Natural killer cell treated with Interleukin-12 subunit alpha and Interleukin-12 subunit beta and Interleukin-15 and Interleukin-18, amount 100 ng/mL, for 72 hours (primary cell): ENCODE measurements around the gene CREBL2. TPM values are rescaled to one million over a fixed set of nuclear protein-coding genes. Genes with fewer than 3 reads are reported as not detected.
"Not testable (repeated sequence)": the region's sequence is repeated elsewhere in the genome, so short reads cannot be mapped to it uniquely, and the experiment has no call there.

Source experiments
- ATAC-seq, 2 donors: fragments of 150-1000 bp; cut with Tn5 transposase in 1 of 2; sonication (Bioruptor Pico), chemical (Tn5 transposase) in 1 of 2; 2 replicates each; pipeline ENCODE4 v1.10.0; 2021
- DNase-seq: peaks from one replicate; pipeline ENCODE4 v3.0.0; 2022; ENCODE audit warnings: low spot score
- H3K27ac Mint-ChIP-seq, 2 donors: 1 replicate in 1 of 2; 2 replicates in 1 of 2; pipeline ENCODE4 v1.8.0; 2022; ENCODE audit warnings: mixed read lengths in 2 of 2, mild to moderate bottlenecking in 1 of 2, moderate library complexity in 1 of 2
- H3K27me3 Mint-ChIP-seq, 2 donors: 1 replicate in 1 of 2; 2 replicates in 1 of 2; pipeline ENCODE4 v1.8.0; 2022; ENCODE audit warnings: mixed read lengths in 2 of 2
- H3K36me3 Mint-ChIP-seq: one replicate; pipeline ENCODE4 v1.8.0; 2022; ENCODE audit warnings: mixed read lengths
- H3K4me1 Mint-ChIP-seq, 2 donors: 1 replicate in 1 of 2; 2 replicates in 1 of 2; pipeline ENCODE4 v1.8.0; 2022; ENCODE audit warnings: low read depth in 2 of 2, mixed read lengths in 2 of 2, mild to moderate bottlenecking in 1 of 2
- H3K4me3 Mint-ChIP-seq: one replicate; pipeline ENCODE4 v1.8.0; 2022; ENCODE audit warnings: mixed read lengths
- H3K9me3 Mint-ChIP-seq: 2 replicates; pipeline ENCODE4 v1.8.0; 2022; ENCODE audit warnings: mixed read lengths
- total RNA-seq, 2 donors: library from RNA; stranded (reverse); gene quantifications; one replicate each; pipeline ENCODE4 v1.2.3, GENCODE V29; 2022

Gene CREBL2
- total RNA-seq, 2 donors from 2014 or later = 15.5 to 15.9 TPM

DNA sequence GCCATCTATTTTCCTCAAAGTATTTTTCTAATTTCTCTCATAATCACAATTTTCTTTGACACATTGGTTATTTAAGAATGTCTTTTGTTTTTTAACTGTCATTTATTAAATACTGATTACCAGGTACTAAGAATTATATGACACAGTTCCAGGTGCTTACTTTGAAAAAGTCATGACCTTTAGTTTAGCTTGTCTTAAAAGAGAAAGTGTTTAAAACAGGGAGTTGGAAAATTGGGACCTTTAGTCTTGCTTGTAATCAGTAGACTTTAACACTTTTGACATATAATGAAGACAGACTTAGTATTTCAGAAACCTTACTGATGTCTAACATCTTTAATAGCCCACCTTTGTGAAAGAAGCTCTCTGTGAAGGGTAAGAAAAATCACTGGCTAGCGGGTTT lies 19.2 kb downstream of the CREBL2 start:
- Mint-ChIP-seq H3K9me3 (no peaks in the 10 kb centered on the region), H3K4me3 (no peak overlapping the region), H3K36me3 (peaks cover 4% of the 10 kb centered on the region), H3K4me1 (peaks cover 19 to 31% of the 10 kb centered on the region in 2 donors), H3K27me3 (no peaks in the 10 kb centered on the region), H3K27ac (no peak overlapping the region)
- ATAC-seq (no peak), DNase-seq (no peak)

DNA sequence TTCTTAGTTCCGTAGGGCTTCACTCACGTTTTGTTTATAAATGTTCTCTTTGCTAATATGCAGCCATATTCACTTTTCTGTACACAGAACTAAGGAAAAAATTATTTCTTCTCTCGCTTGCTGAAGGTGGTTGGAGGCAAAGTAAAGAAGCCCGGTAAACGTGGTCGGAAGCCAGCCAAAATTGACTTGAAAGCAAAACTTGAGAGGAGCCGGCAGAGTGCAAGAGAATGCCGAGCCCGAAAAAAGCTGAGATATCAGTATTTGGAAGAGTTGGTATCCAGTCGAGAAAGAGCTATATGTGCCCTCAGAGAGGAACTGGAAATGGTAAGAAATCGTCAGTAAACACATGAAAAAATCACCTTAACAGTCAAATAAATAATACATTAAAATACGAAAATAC lies 24.0 kb downstream of the CREBL2 start:
- H3K27me3 Mint-ChIP-seq = no peaks in the 10 kb centered on the region
- peaks cover 22% of the 10 kb centered on the region for H3K36me3 Mint-ChIP-seq
- no peak overlapping the region for H3K27ac Mint-ChIP-seq

GRCh38 chr12:12636641-12637040 lies 25.0 kb downstream of the CREBL2 start:
- DNase-seq (no peak), ATAC-seq (peak in 1 of 2 donors; percentile 71)
- Mint-ChIP-seq H3K36me3 (peaks cover 25% of the 10 kb centered on the region), H3K4me3 (no peak overlapping the region), H3K9me3 (no peaks in the 10 kb centered on the region), H3K4me1 (peaks cover 4 to 5% of the 10 kb centered on the region in 2 donors), H3K27me3 (no peaks in the 10 kb centered on the region), H3K27ac (peak overlapping the region; percentile 26)

More for the DNA sequence above, 24.0 kb downstream of the CREBL2 start:
- no peak for ATAC-seq
- no peak for DNase-seq
- Mint-ChIP-seq H3K4me3 (no peak overlapping the region), H3K9me3 (no peaks in the 10 kb centered on the region), H3K4me1 (peaks cover 4 to 10% of the 10 kb centered on the region in 2 donors)

GRCh38 chr12:12639995-12640394 lies 28.3 kb downstream of the CREBL2 start:
- H3K4me3 Mint-ChIP-seq, H3K9me3 Mint-ChIP-seq, DNase-seq, H3K27me3 Mint-ChIP-seq, H3K27ac Mint-ChIP-seq, H3K4me1 Mint-ChIP-seq, ATAC-seq: not testable (repeated sequence)
- H3K36me3 Mint-ChIP-seq = peaks cover 29% of the 10 kb centered on the region

DNA sequence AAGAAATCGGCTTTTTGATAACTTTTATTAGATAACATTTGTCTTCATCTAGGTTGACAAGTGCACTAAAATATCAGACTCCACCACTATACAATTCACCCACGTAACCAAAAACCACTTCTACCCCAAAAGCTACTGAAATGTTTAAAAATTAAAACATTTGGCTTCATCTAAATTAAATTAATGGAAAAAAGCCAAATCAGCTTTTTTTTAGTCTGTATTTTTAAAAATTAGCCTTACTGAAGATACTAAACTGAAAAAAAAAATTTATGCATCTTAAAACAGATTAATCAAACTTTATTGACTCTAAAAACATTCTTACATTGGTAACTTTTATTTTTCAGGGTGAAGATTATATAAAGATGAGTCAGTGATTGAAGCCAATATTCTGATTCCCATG lies 30.0 kb downstream of the CREBL2 start:
- Mint-ChIP-seq H3K4me3 (no peak overlapping the region), H3K27me3 (no peaks in the 10 kb centered on the region), H3K4me1 (peaks cover 8 to 10% of the 10 kb centered on the region in 2 donors), H3K36me3 (peaks cover 24% of the 10 kb centered on the region), H3K9me3 (no peaks in the 10 kb centered on the region), H3K27ac (no peak overlapping the region)
- ATAC-seq (no peak), DNase-seq (no peak)

- Mint-ChIP-seq H3K9me3 (peaks cover 3% of the 10 kb centered on the region), H3K4me1 (peaks cover 8% of the 10 kb centered on the region in 2 donors), H3K4me3 (no peak overlapping the region), H3K27ac (no peak overlapping the region), H3K27me3 (no peaks in the 10 kb centered on the region), H3K36me3 (peaks cover 32% of the 10 kb centered on the region)
- ATAC-seq = no peak
- DNase-seq = no peak
Observed at GRCh38 chr12:12642916-12643315, 31.2 kb downstream of the CREBL2 start.

GRCh38 chr12:12645485-12645884 lies 33.8 kb downstream of the CREBL2 start:
- Mint-ChIP-seq H3K4me3 (peak overlapping the region; percentile 57), H3K27me3 (no peaks in the 10 kb centered on the region), H3K27ac (peak overlapping the region; percentile 35 to 51), H3K9me3 (peaks cover 13% of the 10 kb centered on the region), H3K4me1 (peaks cover 8% of the 10 kb centered on the region in 2 donors), H3K36me3 (peaks cover 37% of the 10 kb centered on the region)
- ATAC-seq (peak; percentile 65 to 68), DNase-seq (no peak)

DNA sequence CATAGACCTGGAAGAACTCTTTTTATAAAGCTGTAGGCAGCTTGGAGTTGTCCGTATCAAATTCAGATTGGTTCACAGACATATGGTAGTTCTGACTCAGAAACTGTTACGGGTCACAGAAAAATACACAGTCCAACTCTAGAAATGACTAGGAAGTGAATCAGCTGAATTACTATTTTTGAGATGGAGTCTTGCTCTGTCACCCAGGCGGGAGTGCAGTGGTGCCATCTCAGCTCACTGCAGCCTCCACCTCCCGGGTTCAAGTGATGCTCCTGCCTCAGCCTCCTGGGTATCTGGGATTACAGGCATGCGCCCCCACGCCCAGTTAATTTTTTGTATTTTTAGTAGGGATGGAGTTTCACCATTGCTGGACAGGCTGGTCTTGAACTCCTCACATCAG lies 34.3 kb downstream of the CREBL2 start:
- not testable (repeated sequence) for H3K27me3 Mint-ChIP-seq, H3K4me1 Mint-ChIP-seq, DNase-seq
- ATAC-seq = peak; percentile 70 to 92
- Mint-ChIP-seq H3K4me3 (peak overlapping the region; percentile 57), H3K9me3 (peaks cover 13% of the 10 kb centered on the region), H3K27ac (peak overlapping the region; percentile 35 to 51), H3K36me3 (peaks cover 32% of the 10 kb centered on the region)

DNA sequence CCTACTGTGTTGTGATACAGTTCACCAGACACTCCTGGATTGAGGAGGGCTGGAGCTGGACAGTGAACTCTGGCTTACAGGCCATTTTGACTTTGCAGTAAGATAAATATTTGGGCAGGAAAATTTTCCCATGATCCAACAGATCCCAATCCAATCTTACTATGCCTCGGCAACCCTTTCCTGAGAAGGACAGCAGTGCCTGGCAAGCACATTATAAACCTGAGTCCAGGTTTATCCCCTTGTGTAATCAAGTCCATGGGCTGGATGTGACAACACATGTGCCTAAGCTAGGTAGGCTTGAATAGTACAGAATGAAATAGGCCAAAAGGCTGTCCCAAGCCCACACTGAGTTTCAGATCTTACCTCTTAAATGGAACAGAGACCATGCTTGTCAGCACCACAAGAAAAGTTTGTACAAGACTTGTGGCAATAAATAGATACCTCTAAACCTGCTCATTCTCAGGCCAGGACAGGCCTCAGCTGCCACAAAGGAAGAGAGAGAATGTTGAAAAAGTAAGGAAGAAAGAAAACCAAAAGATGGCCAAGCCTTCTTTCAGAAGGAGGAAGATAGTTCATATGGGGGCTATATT lies 34.9 kb downstream of the CREBL2 start:
- no peaks in the 10 kb centered on the region for H3K27me3 Mint-ChIP-seq

GRCh38 chr12:12648284-12648683 lies 36.6 kb downstream of the CREBL2 start:
- Mint-ChIP-seq H3K9me3 (peaks cover 13% of the 10 kb centered on the region), H3K27me3 (no peaks in the 10 kb centered on the region), H3K36me3 (peaks cover 30% of the 10 kb centered on the region), H3K27ac (no peak overlapping the region), H3K4me1 (peaks cover 8% of the 10 kb centered on the region in 2 donors), H3K4me3 (no peak overlapping the region)
- DNase-seq (no peak), ATAC-seq (no peak)

More for the DNA sequence above, 34.9 kb downstream of the CREBL2 start:
- H3K4me1 Mint-ChIP-seq = peaks cover 8% of the 10 kb centered on the region in 2 donors
- DNase-seq = no peak
- H3K4me3 Mint-ChIP-seq = no peak overlapping the region
- peaks cover 13% of the 10 kb centered on the region for H3K9me3 Mint-ChIP-seq
- H3K36me3 Mint-ChIP-seq = peaks cover 32% of the 10 kb centered on the region
- ATAC-seq = no peak
- H3K27ac Mint-ChIP-seq = peak overlapping the region in 1 of 2 donors; percentile 50

DNA sequence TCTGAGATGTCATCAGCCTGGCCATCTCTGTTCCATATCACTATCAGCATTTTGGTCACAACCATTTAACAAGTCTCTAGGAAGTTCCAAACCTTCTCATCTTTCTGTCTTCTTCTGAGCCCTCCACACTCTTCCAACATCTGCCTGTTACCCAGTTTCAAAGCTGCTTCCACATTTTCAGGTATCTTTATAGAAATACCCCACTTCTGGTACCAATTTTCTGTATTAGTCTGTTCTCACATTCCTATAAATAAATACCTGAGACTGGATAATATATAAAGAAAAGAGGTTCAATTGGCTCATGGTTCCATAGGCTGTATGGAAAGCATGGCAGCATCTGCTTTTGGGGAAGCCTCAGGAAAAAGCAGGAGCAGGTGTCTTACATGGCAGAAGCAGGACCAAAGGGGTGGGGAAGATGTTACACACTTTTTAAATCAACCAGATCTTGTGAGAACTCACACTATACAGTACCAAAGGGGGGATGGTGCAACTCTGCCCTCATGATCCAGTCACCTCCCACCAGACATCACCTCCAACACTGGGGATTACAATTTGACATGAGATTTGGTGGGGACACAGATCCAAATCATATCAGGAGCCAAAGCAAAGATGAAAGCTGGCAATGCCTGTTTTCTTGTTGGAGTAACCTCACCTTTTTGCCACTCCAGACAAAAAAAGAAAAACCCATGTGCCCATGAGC lies 37.4 kb downstream of the CREBL2 start:
- ATAC-seq = no peak
- Mint-ChIP-seq H3K36me3 (peaks cover 28% of the 10 kb centered on the region), H3K4me1 (peaks cover 8% of the 10 kb centered on the region in 2 donors), H3K27me3 (no peaks in the 10 kb centered on the region), H3K9me3 (peaks cover 13% of the 10 kb centered on the region), H3K4me3 (no peak overlapping the region), H3K27ac (no peak overlapping the region)
- no peak for DNase-seq

DNA sequence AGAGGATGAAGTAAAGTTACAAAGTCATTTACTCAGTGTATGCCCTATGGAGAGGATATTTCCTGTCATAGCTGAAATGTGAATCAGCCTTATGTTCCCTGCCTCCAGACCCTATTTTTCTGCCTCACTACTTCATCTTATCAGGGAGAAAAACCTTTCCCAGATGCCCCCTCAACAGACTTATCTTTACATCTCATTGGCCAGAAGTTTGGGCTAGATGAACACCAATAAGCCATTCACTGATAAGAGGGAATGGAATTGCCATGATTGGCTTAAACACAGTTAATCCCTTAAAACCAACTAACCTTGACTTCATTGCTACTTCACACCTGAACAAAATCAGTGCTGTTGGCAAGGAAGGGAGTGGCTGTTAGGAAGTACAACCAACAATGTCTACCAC lies 40.1 kb downstream of the CREBL2 start:
- peaks cover 13% of the 10 kb centered on the region for H3K9me3 Mint-ChIP-seq
- no peak overlapping the region for H3K27ac Mint-ChIP-seq
- DNase-seq (no peak), ATAC-seq (no peak)
- H3K4me1 Mint-ChIP-seq = peaks cover 7 to 10% of the 10 kb centered on the region in 2 donors
- no peaks in the 10 kb centered on the region for H3K27me3 Mint-ChIP-seq
- H3K4me3 Mint-ChIP-seq = no peak overlapping the region
- peaks cover 25% of the 10 kb centered on the region for H3K36me3 Mint-ChIP-seq

- H3K4me1 Mint-ChIP-seq, DNase-seq, H3K4me3 Mint-ChIP-seq, H3K27ac Mint-ChIP-seq, H3K27me3 Mint-ChIP-seq, ATAC-seq: not testable (repeated sequence)
- Mint-ChIP-seq H3K36me3 (peaks cover 15% of the 10 kb centered on the region), H3K9me3 (peaks cover 10% of the 10 kb centered on the region)
Observed at GRCh38 chr12:12652704-12653103, 41.0 kb downstream of the CREBL2 start.

DNA sequence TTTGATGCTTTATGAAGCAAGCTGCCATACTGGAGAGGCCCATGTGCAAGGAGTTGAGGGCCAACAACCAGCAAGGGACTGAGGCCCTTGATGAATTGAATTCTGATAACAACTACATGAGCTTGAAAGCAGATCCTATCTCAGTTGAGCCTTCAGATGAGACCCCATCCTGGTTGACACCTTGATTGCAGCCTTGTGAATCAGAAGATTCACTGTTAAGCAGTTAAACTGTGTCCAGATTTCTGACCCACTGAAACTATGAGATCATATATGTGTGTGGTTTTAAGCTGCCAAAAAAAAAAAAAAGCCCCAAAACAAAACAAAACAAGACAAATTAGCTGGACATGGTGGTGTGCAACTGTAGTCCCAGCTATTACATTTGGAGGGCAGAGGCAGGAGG lies 42.2 kb downstream of the CREBL2 start:
- H3K36me3 Mint-ChIP-seq = peaks cover 8% of the 10 kb centered on the region
- ATAC-seq (no peak), DNase-seq (no peak)
- no peak overlapping the region for H3K27ac Mint-ChIP-seq
- peaks cover 7 to 9% of the 10 kb centered on the region in 2 donors for H3K4me1 Mint-ChIP-seq
- no peak overlapping the region for H3K4me3 Mint-ChIP-seq
- H3K27me3 Mint-ChIP-seq = no peaks in the 10 kb centered on the region
- H3K9me3 Mint-ChIP-seq = peaks cover 5% of the 10 kb centered on the region
